DMS79 treated with DMSO at 0.1 percent for 48 hours (cell line): ENCODE data around the gene USP37.

Source experiments
- DNase-seq: peaks from one replicate; lab custom pipeline; 2025; lab: John Stamatoyannopoulos, UW

Gene USP37

GRCh38 chr2:218402911-218403411 lies 165.2 kb downstream of the USP37 start:
- no peak for DNase-seq

DNA sequence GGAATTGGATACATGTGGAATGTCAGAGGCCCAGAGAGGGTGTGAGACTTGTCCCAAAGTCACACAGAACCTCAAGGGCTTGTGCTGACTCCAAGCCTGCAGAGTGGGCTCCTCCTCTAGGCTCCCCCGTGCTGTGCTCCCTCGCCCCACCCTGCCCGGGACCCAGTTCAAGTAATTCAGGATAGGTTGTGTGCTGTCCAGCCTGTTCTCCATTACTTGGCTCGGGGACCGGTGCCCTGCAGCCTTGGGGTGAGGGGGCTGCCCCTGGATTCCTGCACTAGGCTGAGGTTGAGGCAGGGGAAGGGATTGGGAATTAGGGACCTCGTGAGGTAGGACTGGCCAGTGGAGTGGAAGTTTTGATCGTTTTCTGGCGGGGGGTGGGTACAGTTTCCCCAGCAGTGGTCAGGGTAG lies 165.7 kb downstream of the USP37 start:
- no peak for DNase-seq

DNA sequence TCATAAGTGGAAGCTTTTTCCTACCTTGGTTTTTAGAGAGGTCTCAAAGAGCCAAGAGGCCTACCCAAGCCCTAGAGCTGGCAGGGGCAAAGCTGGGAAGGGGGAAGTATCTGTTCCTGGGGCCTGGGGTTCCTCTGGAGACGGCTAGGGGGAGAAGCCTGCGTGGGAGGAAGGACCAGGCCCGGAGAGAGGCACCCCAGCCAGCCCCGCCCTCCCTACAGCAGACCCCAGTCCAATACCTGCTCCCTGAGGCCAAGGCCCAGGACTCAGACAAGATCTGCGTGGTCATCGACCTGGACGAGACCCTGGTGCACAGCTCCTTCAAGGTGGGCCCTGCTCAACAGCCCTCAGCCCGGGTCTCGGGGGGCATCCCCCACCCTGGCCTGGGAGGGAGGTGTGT lies 166.3 kb downstream of the USP37 start:
- DNase-seq = no peak

DNA sequence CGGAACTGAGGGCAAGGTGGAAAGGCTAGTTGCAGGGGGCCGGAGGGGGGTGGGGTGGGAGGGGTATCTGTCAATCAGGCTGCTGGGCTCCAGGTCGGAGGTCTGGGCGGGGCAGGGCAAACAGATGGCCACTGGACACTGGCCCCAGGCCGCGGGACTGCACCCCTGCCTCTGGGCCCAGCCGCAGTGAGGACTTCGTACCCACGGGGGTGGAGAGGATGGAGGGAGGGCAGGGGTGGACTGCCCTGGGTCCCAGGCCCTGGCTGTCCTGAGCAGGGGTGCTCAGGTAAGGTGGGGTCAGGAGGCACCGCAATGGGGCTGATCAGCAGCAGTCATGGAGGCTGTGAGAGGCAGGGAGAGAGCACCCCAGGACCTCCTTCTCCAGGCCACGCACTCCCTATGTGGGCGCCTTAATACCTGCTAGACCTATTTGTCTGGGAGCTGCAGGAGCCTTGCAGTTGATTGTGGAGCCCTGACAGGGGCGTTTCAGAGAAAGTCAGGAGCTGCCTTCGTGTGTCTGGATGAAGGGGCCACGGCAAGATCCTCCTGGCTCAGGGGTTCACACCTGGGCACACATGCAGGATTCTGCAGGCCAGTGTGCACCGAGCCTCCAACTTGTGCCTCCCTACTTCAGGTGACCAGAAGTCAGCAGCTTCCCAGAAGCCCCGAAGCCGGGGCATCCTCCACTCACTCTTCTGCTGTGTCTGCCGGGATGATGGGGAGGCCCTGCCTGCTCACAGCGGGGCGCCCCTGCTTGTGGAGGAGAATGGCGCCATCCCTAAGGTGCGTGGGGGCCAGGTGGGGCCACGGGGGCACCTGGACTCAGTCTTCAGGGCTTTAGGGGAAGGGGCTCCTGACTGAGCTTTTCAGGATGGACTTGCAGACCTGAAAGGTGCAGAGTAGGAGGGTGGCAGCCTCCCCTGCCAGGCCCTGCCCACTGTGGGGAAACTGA lies 166.9 kb downstream of the USP37 start:
- no peak for DNase-seq
